Measurements from ENCODE around the gene DDX11. TPM values are rescaled to one million over a fixed set of nuclear protein-coding genes. Genes with fewer than 3 reads are reported as not detected.
"Not testable (repeated sequence)": the region's sequence is repeated elsewhere in the genome, so short reads cannot be mapped to it uniquely, and the experiment has no call there.

DDX11 gene
- polyA plus RNA-seq, 4 donors: 32.6 to 53.7 (median 37.7) TPM

DNA sequence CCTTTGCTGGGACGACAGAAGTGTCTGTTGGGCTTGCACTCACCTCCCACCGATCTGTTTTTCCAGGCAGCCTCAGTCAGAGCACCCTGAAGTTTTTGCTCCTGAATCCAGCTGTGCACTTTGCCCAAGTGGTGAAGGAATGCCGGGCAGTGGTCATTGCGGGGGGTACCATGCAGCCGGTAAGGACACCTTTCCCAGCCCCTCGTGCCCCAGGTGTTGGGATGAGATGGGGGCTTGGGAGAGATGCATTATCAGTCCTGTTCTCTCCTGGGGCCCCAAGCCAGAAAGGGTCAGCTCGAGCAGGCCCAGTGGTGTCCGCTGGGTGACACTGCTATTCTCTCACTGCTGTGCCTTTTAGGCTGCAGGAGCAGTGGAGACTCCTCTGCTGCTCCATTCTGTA is 24.2 kb downstream of the DDX11 start:
- not testable (repeated sequence) for DNase-seq (ENCODE audit: low read depth in 4 of 4, low spot score in 3 of 4)

DNA sequence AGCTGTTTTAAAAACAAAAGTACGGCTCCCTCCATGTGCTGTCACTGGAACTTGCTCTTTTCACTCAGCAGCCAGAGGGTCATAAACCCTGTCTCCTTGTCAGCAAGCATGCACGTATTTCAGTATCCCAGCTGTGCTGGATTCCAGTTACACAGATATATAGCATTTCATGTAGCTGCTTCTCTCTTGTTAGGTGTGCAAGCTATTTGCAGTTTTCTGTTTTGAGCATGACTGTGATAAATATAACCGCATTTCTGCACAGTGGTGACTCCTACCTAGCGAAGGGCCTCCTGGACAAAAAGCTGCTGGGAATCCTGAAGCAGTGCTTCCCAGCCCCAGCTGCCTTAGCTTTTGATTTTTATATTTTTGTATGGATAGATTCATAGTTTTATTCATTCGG is 24.7 kb downstream of the DDX11 start:
- not testable (repeated sequence) for DNase-seq (ENCODE audit: low read depth in 4 of 4, low spot score in 3 of 4)

DNA sequence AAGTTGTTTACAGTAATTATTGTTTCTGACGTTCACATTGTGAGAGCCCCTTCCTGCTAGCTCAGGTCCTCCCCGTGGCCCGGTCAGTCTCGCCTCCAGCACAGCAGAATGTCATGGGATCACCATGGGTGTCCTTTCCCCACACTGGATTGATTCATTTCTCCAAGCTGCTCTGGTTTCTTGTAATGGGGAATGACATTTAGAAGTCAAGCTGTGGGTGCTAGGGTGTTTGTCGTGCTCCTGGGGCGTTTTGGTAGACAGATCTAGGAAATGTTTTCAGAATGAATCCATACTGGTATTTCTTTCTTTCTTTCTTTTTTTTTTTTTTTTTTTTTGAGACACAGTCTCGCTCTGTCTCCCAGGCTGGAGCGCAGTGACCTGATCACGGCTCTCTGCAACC is 25.1 kb downstream of the DDX11 start:
- DNase-seq (ENCODE audit: low read depth in 4 of 4, low spot score in 3 of 4): not testable (repeated sequence)

DNA sequence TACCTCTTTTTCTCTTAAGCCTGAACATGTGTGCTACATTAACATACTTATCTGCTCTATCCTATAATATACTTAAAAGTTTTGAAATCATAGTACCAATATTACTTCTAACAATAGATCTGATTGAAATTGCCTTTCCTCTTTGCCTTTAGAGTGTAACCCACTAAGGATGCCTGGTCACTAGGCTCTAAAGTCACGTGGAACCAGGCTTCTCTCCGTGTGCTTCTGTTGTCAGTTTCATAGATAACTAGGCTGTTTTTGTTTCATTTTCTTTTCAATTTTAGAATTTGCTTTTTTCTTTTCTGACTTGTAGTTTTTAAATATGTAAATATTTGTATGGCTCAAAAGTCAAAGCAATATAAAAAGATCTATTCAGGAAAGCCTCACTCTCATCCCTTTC is 25.8 kb downstream of the DDX11 start:
- DNase-seq (ENCODE audit: low read depth in 4 of 4, low spot score in 3 of 4): not testable (repeated sequence)

DNA sequence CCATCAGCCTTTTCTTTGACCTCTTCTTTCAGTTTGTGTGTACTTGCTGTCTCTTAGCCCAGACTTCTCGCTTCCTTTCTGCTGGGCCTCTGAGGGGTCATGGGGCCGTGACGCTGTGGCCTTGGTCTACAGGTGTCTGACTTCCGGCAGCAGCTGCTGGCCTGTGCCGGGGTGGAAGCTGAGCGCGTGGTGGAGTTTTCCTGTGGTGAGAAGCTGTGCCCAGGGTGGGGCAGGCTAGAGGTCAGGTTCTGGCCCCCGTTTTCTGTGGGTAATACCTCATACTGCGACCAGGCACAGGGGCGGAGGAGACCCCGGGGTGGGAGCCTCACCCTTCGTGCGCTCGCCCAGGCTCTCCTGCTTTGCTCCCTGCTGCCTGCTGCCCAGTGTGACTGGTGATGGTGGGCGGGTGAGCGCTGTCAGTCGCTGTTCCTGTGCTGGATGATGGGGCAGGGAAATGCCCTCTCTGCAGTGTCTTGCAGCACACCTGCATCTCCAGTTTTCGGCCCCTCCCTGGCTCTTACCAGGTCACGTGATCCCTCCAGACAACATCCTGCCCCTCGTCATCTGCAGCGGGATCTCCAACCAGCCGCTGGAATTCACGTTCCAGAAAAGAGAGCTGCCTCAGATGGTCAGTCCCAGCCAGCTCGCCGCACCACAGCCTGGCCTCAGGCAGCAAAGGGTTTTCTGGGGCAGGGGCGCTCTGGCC is 27.0 kb downstream of the DDX11 start:
- DNase-seq (ENCODE audit: low read depth in 4 of 4, low spot score in 3 of 4): not testable (repeated sequence)

DNA sequence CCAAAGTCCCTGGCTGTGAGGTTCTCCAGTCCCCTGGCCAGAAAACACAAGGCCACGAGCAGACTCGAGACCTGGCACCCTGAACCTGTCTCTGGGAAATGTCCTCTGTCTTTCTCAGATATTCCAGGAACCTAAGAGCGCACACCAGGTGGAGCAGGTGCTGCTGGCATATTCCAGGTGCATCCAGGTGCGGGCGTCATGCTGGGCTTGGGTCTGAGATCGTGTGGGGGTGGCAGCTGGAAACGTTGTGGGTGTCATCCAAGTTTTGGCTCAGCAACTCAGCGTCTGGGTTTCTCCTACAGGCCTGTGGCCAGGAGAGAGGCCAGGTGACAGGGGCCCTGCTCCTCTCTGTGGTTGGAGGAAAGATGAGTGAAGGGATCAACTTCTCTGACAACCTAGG is 28.5 kb downstream of the DDX11 start:
- not testable (repeated sequence) for DNase-seq (ENCODE audit: low read depth in 4 of 4, low spot score in 3 of 4)

DNA sequence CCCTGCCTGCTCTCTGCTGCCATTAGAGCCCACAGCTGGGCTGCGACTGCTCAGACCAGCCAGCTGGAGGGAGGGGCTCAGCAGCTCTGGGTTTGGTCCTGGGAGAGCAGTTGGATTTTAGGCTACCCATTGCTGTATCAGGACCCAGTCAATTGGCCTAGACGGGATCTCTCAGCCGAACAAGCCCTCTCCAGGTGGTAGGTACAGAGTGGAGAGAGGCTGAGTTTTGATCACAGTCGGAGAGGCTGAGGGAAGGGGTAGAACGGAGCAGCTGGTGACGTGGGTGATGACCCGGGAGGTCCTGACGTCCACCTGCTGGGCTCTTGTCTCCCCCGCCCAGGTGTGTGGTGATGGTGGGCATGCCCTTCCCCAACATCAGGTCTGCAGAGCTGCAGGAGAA is 28.9 kb downstream of the DDX11 start:
- DNase-seq (ENCODE audit: low read depth in 4 of 4, low spot score in 3 of 4): not testable (repeated sequence)

DNA sequence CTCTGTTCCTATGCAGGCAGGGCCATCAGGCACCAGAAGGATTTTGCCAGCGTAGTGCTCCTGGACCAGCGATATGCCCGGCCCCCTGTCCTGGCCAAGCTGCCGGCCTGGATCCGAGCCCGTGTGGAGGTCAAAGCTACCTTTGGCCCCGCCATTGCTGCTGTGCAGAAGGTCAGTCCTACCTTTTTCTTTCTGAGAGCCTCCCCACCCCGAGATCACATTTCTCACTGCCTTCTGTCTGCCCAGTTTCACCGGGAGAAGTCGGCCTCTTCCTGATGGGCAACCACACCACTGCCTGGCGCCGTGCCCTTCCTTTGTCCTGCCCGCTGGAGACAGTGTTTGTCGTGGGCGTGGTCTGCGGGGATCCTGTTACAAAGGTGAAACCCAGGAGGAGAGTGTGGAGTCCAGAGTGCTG is 29.9 kb downstream of the DDX11 start:
- DNase-seq (ENCODE audit: low read depth in 4 of 4, low spot score in 3 of 4): not testable (repeated sequence)

DNA sequence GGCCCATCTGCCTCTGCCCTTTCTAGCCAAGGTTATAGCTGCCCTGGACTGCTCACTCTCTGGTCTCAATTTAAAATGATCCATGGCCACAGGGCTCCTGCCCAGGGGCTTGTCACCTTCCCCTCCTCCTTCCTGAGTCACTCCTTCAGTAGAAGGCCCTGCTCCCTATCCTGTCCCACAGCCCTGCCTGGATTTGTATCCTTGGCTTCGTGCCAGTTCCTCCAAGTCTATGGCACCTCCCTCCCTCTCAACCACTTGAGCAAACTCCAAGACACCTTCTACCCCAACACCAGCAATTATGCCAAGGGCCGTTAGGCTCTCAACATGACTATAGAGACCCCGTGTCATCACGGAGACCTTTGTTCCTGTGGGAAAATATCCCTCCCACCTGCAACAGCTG is 30.6 kb downstream of the DDX11 start:
- DNase-seq (ENCODE audit: low read depth in 4 of 4, low spot score in 3 of 4): not testable (repeated sequence)

- not testable (repeated sequence) for DNase-seq (ENCODE audit: low read depth in 4 of 4, low spot score in 3 of 4)
These were observed 31.1 kb downstream of the DDX11 start for GRCh38 chr12:31104773-31105172.

DNA sequence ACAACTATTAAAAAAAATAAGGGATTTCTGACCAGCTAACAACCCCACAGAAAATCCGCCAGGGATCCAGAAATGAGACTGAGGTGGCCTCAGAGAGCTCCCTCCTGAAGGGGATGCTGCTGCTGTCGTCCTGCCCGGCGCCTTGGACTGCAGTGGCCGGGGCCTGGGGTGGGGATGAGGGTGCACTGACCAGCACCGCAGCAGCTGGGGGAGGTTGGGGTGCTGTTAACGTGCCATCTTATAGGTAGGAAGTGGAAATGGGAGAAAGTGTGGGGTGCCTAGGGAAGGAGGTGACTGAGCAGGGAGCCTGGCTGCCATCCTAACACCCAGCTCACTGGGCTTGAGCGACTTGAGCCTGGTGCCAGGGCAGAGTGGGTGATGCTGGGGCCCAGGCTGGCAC is 32.0 kb downstream of the DDX11 start:
- no peak for DNase-seq (ENCODE audit: low read depth in 4 of 4, low spot score in 3 of 4)

- no peak for DNase-seq (ENCODE audit: low read depth in 4 of 4, low spot score in 3 of 4)
These were observed 32.6 kb downstream of the DDX11 start for GRCh38 chr12:31106101-31106803.

DNA sequence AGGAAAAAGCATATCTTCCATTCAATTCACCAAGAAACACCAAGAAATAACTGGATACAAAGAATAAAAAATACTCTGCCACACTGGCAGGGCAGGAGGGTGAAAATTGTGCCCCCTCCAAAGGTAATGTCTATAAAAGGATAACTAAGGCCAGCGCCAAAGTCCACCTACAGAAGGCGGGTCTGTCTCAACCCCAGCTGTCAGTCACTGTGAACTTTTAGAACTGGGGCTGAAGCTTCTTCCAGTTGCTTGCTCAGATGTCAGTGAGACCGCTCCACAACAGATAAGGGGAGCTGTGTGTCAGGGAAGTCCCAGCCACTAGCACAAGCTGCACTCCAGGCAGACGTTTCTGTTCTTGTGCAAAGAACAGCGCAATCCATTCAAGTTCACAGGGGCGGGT is 36.1 kb downstream of the DDX11 start:
- not testable (repeated sequence) for DNase-seq (ENCODE audit: low read depth in 4 of 4, low spot score in 3 of 4)

DNA sequence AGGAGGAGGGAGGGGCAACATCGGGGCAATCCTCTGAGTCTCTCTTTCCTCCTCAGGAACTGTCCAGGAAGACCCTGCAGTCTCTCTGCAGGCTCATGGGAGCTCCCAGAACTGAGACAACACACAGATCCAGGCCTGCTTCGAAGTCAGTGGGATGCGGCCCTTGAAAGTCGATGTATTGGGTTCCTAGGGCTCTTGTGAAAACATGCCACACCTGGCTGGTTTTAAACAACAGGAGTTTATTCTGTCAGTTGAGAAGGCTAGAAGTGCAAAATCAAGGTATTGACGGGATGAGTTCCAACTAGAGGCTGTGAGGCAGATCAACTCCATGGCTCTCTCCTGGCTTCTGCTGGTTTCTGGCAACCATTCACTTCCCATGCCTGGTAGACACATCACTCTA is 36.6 kb downstream of the DDX11 start:
- DNase-seq (ENCODE audit: low read depth in 4 of 4, low spot score in 3 of 4): not testable (repeated sequence)

DNA sequence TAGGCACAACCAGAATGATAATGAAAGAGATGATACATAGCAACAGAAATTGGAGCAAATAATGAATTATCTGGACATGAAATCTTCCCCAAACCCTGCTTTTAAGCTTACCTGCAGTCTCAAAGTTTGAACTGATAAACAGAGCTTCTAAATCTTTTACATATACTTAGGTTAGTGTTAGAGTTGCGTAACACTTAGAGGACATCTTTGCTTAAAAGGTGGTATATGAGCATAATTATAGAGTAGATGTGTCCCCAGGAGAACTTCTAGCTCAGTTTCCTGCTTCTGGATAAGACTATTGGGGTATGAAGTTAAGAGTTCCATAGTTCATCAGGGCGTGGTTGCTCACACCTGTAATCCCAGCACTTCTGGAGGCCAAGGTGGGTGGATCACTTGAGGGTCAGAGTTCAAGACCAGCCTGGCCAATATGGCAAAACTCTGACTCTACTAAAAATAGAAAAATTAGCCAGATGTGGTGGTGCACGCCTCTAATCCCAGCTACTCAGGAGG is 41.5 kb downstream of the DDX11 start:
- not testable (repeated sequence) for DNase-seq (ENCODE audit: low read depth in 4 of 4, low spot score in 3 of 4)

GRCh38 chr12:31116846-31117202 is 43.2 kb downstream of the DDX11 start:
- DNase-seq (ENCODE audit: low read depth in 4 of 4, low spot score in 3 of 4): not testable (repeated sequence)

DNA sequence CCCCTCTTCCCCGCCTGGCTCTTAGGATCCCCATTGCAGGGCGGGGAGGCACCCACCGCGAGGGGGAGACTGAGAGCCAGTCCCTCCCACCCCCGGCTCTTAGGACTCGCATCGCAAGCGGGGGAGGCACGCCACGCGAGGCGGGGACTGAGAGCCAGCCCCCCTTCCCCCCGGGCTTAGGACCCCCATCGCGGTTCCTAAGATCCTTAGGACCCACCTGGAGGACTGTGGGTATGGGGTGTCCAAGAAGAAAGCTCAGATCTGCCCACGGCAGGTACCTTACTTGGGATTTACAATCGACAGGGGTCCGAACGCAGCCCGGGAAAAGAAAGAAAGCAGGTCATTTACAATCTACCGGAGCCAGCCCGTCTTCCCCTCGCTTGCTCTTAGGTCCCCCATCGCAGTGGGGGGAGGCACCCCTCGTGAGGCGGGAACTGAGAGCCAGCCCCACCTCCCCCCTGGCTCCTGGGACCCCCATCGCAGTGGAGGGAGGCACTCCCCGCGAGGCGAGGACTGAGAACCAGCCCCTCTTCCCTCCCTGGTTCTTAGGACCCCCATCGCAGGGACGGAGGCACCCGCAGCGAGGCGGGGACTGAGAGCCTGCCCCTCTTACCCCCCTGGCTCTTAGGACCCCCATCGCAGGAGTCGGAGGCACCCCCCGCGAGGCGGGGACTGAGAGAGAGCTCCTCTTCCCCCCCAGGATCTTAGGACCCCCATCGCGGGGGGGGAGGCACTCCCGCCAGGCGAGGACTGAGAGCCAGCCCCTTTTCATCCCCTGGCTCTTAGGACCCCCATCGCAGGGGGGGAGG is 43.7 kb downstream of the DDX11 start:
- no peak for DNase-seq (ENCODE audit: low read depth in 4 of 4, low spot score in 3 of 4)

DNA sequence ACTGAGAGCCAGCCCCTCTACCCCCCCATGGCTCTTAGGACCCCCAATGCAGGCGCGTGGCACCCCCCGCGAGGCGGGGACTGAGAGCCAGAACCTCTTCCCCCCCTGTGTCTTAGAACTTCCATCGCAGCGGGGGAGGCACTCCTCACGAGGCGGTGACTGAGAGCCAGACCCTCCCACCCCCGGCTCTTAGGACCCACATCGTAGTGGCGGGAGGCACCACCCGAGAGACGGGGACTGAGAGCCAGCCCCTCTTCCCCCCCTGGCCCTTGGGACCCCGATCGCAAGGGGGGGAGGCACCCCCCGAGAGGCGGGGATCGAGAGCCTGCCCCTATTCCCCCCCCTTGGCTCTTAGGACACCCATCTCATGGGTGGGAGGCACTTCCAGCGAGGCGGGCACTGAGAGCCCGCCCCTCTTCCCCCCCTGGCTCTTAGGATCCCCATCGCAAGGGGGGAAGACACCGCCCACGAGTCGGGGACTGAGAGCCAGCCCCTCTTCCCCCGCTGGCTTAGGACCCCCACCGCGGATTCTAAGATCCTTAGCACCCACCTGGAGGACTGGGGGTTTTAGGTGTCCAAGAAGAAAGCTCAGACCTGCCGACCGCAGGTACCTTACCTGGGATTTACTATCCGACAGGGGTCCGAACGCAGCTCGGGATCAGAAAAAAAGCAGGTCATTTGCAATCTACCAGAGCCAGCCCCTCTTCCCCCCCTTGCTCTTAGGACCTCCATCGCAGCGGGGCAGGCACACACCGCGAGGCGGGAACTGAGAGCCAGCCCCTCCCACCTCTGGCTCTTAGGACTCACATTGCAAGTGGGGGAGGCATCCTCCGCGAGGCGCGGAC is 44.9 kb downstream of the DDX11 start:
- peak in 3 of 4 donors; percentile 35 to 57 (median 56) for DNase-seq (ENCODE audit: low read depth in 4 of 4, low spot score in 3 of 4)

DNA sequence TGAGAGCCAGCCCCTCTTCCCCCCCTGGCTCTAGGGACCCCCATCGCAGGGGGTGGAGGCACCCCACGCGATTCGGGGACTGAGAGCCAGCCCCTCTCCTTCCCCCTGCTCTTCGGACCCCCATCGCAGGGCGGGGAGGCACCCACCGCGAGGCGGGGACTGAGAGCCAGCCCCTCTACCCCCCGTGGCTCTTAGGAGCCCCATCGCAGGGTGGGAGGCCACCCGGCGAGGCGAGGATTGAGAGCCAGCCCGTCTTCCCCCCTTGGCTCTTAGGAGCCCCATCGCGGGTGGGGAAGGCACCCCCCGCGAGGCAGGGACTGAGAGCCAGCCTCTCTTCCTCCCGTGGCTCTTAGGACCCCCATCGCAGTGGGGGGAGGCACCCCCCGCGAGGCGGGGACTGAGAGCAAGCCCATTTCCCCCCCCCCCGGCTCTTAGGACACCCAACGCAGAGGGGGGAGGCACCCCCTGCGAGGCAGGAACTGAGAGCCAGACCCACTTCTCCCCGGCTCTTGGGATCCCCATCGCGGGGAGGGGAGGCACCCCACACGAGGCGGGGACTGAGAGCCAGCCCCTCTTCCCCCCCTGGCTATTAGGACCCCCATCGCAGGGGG is 45.6 kb downstream of the DDX11 start:
- no peak for DNase-seq (ENCODE audit: low read depth in 4 of 4, low spot score in 3 of 4)

DNA sequence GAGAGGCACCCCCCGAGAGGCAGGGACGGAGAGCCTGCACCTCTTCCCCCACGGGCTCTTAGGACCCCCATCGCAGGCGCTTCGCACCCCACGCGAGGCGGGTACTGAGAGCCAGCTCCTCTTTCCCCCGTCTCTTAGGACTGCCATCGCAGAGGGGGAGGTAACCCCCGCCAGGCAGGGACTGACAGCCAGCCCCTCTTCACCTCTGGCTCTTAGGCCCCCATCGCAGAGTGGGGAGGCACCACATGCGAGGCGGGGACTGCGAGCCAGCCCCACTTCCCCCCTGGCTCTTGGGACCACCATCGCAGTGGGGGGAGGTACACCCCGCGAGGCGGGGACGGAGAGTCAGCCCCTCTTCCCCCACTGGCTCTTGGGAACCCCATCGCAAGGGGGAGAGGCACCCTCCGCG is 46.1 kb downstream of the DDX11 start:
- DNase-seq (ENCODE audit: low read depth in 4 of 4, low spot score in 3 of 4): no peak
